OCI-LY1 (cell line): ENCODE measurements around the gene B3GALNT2.

Source experiments
- CTCF ChIP-seq: fragments of 200-600 bp; sonication (generic), shearing (Covaris generic); IDR thresholded peaks from 2 replicates; pipeline ENCODE4 v1.5.1; 2017; ENCODE audit warnings: mild to moderate bottlenecking, antibody characterized with exemption, low read length, moderate library complexity, mixed read lengths
- EZH2 ChIP-seq: fragments of 200-600 bp; sonication (generic), shearing (Covaris generic); IDR thresholded peaks from 2 replicates; pipeline ENCODE4 v1.8.0; 2017; ENCODE audit warnings: borderline replicate concordance, mixed run types, mild to moderate bottlenecking, antibody characterized with exemption, low read length, moderate library complexity, mixed read lengths

- TF ChIP-seq EZH2 (no peak), CTCF (no peak)
These were observed 80.2 kb downstream of the B3GALNT2 start for GRCh38 chr1:235424092-235424491.
